Stimulated activated CD4-positive, alpha-beta T cell treated with anti-CD3 and anti-CD28 coated beads, Interleukin-12 subunit alpha, Interleukin-12 subunit beta, amount 100 ng/mL, for 48 hours (primary cell): Measurements from ENCODE around the gene KYAT1.

Source experiments
- DNase-seq, 3 donors: peaks; one replicate each; pipeline ENCODE4 v3.0.0-alpha.2; 2020; ENCODE audit warnings: low read depth in 2 of 3, low spot score in 1 of 3

Gene KYAT1

GRCh38 chr9:128881884-128882676 lies at the start of gene KYAT1, which contains the start of gene LRRC8A:
Gene KYAT1 (minus strand): TSS chr9:128881950. CDS start chr9:128845405, 36,545 bp downstream.
Gene LRRC8A (plus strand): TSS chr9:128882133. CDS start chr9:128907165, 25,032 bp downstream.
- peak; percentile 96 to 98 (median 98) for DNase-seq

DNA sequence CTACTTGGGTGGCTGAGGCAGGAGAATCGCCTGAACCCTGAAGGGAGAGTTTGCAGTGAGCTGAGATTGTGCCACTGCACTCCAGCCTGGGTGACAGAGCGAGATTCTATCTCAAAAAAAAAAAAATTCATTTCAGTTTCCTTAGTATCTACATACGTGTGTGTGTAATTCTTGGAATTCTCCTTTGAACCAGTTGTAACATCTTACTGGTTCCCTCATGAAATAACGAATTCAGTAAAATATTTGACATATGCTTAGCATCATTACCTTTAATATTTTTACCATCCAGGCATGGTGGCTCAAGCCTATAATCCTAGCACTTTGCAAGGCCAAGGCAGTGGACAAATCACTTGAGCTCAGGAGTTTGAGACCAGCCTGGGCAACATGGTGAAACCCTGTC lies 47.8 kb upstream of the KYAT1 start:
- no peak for DNase-seq

GRCh38 chr9:128928624-128929023 lies 46.9 kb upstream of the KYAT1 start:
- DNase-seq: no peak

DNA sequence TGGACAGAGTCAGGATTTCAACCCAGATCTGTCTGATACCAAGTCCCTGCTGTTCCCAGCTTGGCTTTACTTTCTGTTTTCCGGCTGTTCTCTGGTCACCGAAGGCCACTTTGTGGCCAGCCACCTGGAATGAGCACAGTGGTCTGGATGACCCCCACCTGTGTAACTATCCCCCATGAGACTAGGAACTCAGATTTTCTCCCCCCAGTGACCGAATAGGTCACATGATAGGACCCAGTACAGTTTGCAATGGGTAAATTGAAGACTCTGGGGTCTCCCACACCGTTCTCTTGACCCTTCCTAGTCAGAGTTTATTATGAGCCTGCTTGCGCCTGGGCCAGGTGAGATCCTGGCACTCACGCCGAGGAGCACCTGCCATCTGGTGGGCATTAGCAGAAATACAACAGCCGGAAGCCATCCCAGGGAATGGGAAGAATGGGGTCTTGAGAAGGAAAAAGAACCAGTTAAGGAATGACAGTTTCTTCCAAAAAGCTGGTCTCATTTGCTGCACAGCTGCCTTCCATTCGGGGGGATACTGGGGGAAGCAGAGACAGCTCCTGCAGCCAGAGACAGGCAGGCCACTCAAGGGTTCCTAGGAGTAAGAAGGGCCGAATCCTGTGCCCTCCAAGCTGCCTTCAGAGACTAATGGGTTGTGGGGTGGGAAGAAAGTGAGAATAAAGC lies 46.1 kb upstream of the KYAT1 start:
- peak; percentile 16 to 44 (median 28) for DNase-seq

GRCh38 chr9:128923493-128923883 lies 41.7 kb upstream of the KYAT1 start:
- no peak for DNase-seq

DNA sequence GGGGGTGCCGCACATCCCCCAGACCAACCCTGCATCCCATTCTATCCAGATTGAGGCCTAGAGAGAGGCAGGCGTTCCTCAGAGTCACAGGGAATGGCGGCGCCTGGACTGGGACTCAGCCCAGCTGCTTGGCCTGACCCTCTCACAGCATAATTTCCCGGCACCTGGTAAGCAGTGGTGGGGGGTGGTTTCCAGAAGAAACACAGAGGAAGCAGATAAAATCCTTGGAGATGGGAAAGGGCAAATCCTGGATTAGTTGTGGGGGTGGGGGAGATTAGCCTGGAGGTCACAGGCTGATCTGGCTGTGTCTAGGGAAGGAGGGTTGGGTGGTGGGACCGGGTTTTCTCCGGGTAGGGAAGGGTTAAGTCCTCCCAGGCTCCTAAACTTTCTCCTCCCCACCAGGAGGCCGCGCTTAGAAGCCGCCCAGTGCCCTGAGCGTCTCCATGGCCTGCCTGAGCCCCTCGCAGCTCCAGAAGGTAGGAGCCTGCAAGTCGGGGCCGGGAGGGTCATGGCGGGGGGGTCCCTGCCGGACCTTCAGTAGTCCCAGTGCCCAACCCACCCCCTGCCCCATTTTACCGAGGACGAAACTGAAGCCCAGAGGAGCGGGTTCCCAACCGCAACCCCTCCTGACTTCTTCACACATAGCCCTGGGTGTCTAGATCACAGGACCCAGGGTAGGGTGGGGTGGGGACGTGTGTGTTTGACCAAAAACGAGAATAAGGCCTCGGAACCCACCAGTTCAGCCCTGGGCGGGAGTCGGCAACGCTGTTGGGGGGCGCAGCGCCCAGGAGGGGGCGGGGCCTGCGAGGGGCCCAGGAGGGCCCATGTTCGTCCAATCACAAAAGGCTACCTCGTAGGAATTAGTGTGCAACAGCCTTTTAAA lies 40.4 kb upstream of the KYAT1 start:
- DNase-seq: no peak

- DNase-seq: no peak
Observed at GRCh38 chr9:128920381-128921058, 38.8 kb upstream of the KYAT1 start, which contains the start of gene PHYHD1. Gene PHYHD1 (plus strand): TSS chr9:128920982. CDS start chr9:128922324, 1,342 bp downstream.

- no peak for DNase-seq
Observed at GRCh38 chr9:128919402-128920089, 37.8 kb upstream of the KYAT1 start.

DNA sequence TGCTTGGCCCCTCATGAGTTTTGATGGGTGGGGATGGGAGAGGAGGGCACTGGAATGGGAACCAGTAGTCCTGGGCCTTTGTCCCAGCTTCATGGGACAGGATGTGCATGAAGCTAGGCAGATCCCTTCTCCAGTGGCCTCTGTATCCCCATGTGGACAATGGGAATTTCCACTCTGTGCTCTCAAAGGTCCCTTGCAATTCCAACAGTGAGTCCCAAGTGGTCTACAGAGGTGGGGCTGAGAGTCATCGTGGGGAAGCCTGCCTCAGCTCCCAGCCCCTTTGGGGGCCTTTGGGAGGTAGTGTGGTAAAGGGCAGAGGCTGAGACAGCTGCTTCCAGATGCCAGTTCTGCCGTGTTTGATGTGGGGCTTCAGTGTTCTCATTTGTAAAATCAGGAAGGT lies 37.2 kb upstream of the KYAT1 start:
- no peak for DNase-seq

- DNase-seq: no peak
Observed at GRCh38 chr9:128917151-128917849, 35.5 kb upstream of the KYAT1 start.

GRCh38 chr9:128916745-128917144 lies 35.0 kb upstream of the KYAT1 start:
- DNase-seq: no peak

GRCh38 chr9:128916204-128916603 lies 34.5 kb upstream of the KYAT1 start:
- no peak for DNase-seq

- no peak for DNase-seq
Observed at GRCh38 chr9:128913995-128914772, 32.4 kb upstream of the KYAT1 start.

DNA sequence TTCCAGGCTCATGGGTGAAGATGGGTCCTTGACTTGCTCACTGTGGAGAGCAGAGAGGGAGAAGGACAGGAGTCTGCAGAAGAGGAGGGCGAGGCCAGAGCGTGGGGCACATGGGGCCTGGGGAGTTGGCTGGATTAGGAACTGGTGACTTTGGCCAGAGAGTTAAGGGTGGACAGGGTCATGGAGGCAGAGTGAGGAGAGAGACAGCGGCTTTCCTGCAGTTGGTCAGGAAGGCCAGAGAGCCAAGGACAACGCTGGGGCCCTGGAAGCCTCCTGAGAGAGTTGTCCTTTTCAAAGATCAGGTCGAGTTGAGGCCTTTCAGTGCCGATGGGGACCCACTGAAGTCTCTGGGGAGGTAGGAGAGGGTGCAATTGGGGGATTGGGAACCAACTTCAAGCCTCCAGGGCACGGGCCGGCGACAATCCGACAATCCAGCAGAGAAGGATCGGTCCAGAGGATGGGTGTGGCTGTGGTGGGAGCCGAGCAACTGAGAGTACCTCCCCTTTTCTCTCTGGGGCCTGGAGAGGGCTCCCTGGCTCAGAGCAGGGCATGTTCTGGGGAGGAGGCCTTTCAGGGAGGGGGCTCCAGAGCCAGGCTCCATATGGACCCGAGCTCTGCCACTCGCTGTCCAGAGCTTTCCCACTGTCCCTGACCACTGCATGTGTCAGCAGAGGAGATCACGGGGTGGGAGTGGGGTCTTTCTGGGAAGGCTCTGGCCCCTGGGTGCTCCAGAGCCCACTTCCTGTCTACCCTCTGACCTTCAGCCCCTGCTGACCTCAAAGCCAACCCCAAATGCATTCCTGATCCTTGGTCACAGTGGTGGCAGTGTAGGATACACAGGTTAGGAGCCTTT lies 31.5 kb upstream of the KYAT1 start:
- no peak for DNase-seq

GRCh38 chr9:128912270-128912853 lies 30.6 kb upstream of the KYAT1 start:
- DNase-seq: no peak

DNA sequence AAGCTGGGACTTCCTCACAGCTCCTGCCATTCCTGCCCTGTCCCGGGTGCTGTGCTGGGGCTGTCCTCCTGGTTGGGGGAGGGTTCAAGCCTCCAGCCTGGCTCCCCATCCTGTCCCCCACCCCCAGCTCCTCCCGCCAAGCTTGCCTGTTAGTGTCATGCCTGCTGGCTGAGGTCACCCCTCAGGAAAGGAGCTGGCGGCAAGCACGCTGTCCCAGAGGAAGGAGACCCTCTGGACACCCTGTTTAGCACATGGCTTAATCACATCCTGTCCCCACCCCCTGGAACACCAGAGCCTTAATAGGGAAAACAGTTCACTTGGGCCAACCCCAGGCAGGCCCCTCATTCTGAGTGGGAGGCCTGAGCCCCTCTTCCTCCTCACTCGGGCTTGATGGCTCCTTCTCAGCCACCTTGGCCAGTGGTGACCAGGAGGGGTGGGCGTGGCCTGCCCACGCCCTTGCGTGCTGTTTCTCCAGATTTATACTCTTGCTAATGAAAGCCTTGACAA lies 29.8 kb upstream of the KYAT1 start:
- no peak for DNase-seq

DNA sequence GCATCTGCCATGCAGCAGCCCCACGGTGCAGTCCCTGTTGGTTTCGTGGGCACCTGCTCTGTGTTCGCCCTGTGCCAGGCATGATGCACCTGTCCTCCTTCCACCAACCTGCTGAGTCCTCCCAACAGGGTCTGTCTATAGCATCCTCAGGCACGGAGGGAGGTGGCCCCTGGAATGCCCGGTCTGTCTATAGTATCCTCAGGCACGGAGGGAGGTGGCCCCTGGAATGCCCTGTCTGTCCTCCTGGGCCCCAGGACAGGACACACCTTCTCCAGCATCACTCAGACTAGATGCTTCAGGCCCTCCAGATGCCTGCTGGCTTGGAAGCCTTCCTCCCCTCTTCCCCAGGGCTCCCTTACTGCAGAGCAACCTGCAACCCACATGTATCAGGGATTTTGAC lies 29.2 kb upstream of the KYAT1 start:
- no peak for DNase-seq
